Measurements from ENCODE around the gene ZDHHC7.

ZDHHC7 gene

GRCh38 chr16:85017633-85018032 lies 6.3 kb upstream of the ZDHHC7 start:
- DNase-seq = no peak

- DNase-seq = no peak
Observed at GRCh38 chr16:85017151-85017550, 5.8 kb upstream of the ZDHHC7 start.

- no peak for DNase-seq
Observed at GRCh38 chr16:85015481-85016187, 4.3 kb upstream of the ZDHHC7 start.

GRCh38 chr16:85014311-85014710 lies 3.0 kb upstream of the ZDHHC7 start:
- DNase-seq = no peak

GRCh38 chr16:85011846-85012284 lies 530 bp upstream of the ZDHHC7 start:
- no peak for DNase-seq

GRCh38 chr16:85010446-85010930 lies 847 bp downstream of the ZDHHC7 start:
- DNase-seq = no peak

- DNase-seq = no peak
Observed at GRCh38 chr16:85008271-85008670, 3.1 kb downstream of the ZDHHC7 start.

- DNase-seq = no peak
Observed at GRCh38 chr16:85007496-85008214, 3.7 kb downstream of the ZDHHC7 start.

GRCh38 chr16:85006639-85007038 lies 4.7 kb downstream of the ZDHHC7 start:
- DNase-seq = no peak

GRCh38 chr16:85005285-85006069 lies 5.9 kb downstream of the ZDHHC7 start:
- DNase-seq = no peak

GRCh38 chr16:85004587-85005205 lies 6.6 kb downstream of the ZDHHC7 start:
- DNase-seq = no peak

GRCh38 chr16:85003725-85004586 lies 7.4 kb downstream of the ZDHHC7 start:
- no peak for DNase-seq

GRCh38 chr16:85003076-85003475 lies 8.3 kb downstream of the ZDHHC7 start:
- DNase-seq = no peak

GRCh38 chr16:85002608-85003007 lies 8.7 kb downstream of the ZDHHC7 start:
- no peak for DNase-seq

- DNase-seq = no peak
Observed at GRCh38 chr16:85002099-85002541, 9.2 kb downstream of the ZDHHC7 start.

GRCh38 chr16:84999857-85000480 lies 11.4 kb downstream of the ZDHHC7 start:
- no peak for DNase-seq

- DNase-seq = no peak
Observed at GRCh38 chr16:84999200-84999599, 12.1 kb downstream of the ZDHHC7 start.

GRCh38 chr16:84996365-84996764 lies 15.0 kb downstream of the ZDHHC7 start:
- no peak for DNase-seq

GRCh38 chr16:84995663-84996062 lies 15.7 kb downstream of the ZDHHC7 start:
- DNase-seq = no peak

GRCh38 chr16:84993926-84994325 lies 17.4 kb downstream of the ZDHHC7 start:
- no peak for DNase-seq

- no peak for DNase-seq
Observed at GRCh38 chr16:84992717-84993075, 18.6 kb downstream of the ZDHHC7 start.

- DNase-seq = no peak
Observed at GRCh38 chr16:84990782-84991181, 20.6 kb downstream of the ZDHHC7 start.
